Measurements from ENCODE around the gene FERMT3. TPM values are rescaled to one million over a fixed set of nuclear protein-coding genes. Genes with fewer than 3 reads are reported as not detected.
A peak's percentile ranks its signal among the peaks of the same experiment; 100 is the strongest.

FERMT3 gene
- total and polyA plus RNA-seq, 2 of the 8 experiments (the other 6 are each of a cell fraction or from before 2014, with no cell fraction given) = 1.4 to 3.7 TPM

DNA sequence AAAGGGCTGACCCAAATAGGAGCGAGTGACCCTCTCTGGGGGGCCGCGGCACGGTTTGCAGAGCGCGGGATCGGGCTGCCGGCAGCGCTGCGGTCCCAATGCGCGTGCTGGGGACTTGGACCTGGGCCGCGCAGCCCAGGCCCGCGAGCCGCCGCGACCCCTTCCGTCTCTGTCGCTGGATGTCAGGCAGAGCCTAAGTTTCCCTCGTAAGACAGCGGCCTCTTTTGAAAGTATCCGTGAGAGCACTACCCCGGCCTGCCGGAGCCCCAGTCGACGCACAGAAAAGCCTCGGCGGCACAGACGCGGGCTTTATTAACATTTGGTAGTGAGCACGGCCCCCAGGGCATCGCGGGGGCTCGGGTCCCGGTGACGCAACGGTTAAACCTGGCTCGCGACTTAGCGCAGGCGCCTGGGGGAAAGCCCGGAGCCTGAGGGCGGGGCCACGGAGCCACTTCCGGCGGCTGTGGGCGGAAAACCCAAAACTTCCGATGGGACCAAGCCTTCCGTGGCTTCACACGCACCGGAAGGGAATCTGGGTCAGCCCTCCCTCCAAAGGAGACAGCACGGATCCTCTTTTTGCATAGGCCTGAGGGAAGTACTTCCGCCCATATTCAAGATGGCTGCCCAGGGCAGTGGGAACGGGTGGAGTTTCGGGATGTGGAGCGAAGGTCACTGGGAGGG is 63.2 kb downstream of the FERMT3 start:
- H2BK15ac ChIP-seq (ENCODE audit: low read length) = peak overlapping the region; percentile 99; the same call in 1 of the 2 replicates
- no peaks in the 10 kb centered on the region for H3K9me3 ChIP-seq (ENCODE audit: insufficient read depth in 2 of 2, low read depth in 1 of 2, low read length in 1 of 2)
- H3K27me3 ChIP-seq (replicated peaks in 1 of 4; ENCODE audit: control insufficient read depth in 3 of 4, extremely low read depth in 1 of 4, insufficient read depth in 3 of 4, low read length in 3 of 4) = no peaks in the 10 kb centered on the region
- H3K4me1 ChIP-seq (replicated peaks in 1 of 4; ENCODE audit: control insufficient read depth in 3 of 4, insufficient read depth in 4 of 4, low read length in 3 of 4) = peaks cover 0 to 11% (median 5%) of the 10 kb centered on the region in 4 experiments; a peak in 5 of 7 replicates
- DNase-seq (ENCODE audit: low read depth in 1 of 2, low spot score in 2 of 2) (peak; percentile 95 to 98), FAIRE-seq (peak; percentile 71)
- H3K4me2 ChIP-seq (ENCODE audit: insufficient read depth in 1 of 2, low read depth in 2 of 2, low read length in 2 of 2) = peak overlapping the region; percentile 80 to 86
- peak overlapping the region; percentile 70 to 84 (median 82) for H3K4me3 ChIP-seq (ENCODE audit: extremely low read depth in 1 of 4, insufficient read depth in 2 of 4, low read depth in 3 of 4, low read length in 4 of 4)
- H3K36me3 ChIP-seq (ENCODE audit: control insufficient read depth in 2 of 4, insufficient read depth in 4 of 4, low read length in 3 of 4) = peaks cover 9 to 20% (median 12%) of the 10 kb centered on the region in 4 experiments
- no peaks in the 10 kb centered on the region; the same call in 1 of the 2 replicates for H3K79me1 ChIP-seq (ENCODE audit: low read depth, low read length)
- ChIA-PET CTCF (ENCODE audit: partially characterized antibody) (interaction anchor here (0.9 to 13.7 kb wide), 13 partner anchors 12 to 85 kb away, joined by 3 to 168 read pairs (median 6); partner anchors contain the start of genes BAD, CATSPERZ, ESRRA and PLCB3), POLR2A (ENCODE audit: partially characterized antibody) (interaction anchor here (0.5 to 11.9 kb wide), 28 partner anchors 13 to 1419 kb away, joined by 3 to 352 read pairs (median 6); partner anchors contain the start of genes BAD, ESRRA, FERMT3 and FKBP2)
- WGBS, 2 experiments (ENCODE audit: extremely low coverage in 1 of 2, insufficient coverage in 1 of 2, insufficient read length in 1 of 2, insufficient replicate concordance in 2 of 2, low coverage in 1 of 2, low lambda C conversion rate in 2 of 2, missing lambda C conversion rate in 1 of 2) = 0% methylated on average over 55 of the region's 58 CpGs; no CpG with 5 or more reads in 1 of the 2 experiments
- peak overlapping the region; percentile 96 for H2BK5ac ChIP-seq (ENCODE audit: low read depth, low read length)
- no peak overlapping the region for H3K14ac ChIP-seq (ENCODE audit: insufficient read length)
- no peak overlapping the region for H2AK5ac ChIP-seq (ENCODE audit: low read depth, low read length)
- H2BK12ac ChIP-seq (ENCODE audit: low read depth, low read length) = no peak overlapping the region
- no peak overlapping the region for H2AFZ ChIP-seq (ENCODE audit: low read length)
- H4K20me1 ChIP-seq (replicated peaks in 1 of 2; ENCODE audit: control insufficient read depth in 1 of 2, insufficient read depth in 2 of 2, low read length in 2 of 2) = peaks cover 0 to 2% of the 10 kb centered on the region in 2 experiments
- H2BK120ac ChIP-seq (replicated peaks; ENCODE audit: low read depth, low read length) = no peak overlapping the region
- H3K18ac ChIP-seq (ENCODE audit: extremely low read depth, low read length) = peak overlapping the region; percentile 52; the same call in 1 of the 2 replicates
- H4K8ac ChIP-seq (ENCODE audit: extremely low read depth, insufficient read depth, low read length) = peak overlapping the region; percentile 79
- no peak overlapping the region for H2BK20ac ChIP-seq (ENCODE audit: low read length)
- H3K79me2 ChIP-seq (ENCODE audit: control insufficient read depth in 1 of 2, insufficient read depth in 2 of 2, low read length in 2 of 2) = 0 out of 4 replicates have a peak, but pooled peaks cover 0 to 4% of the 10 kb centered on the region in 2 experiments
- peak overlapping the region; percentile 78 for H3K56ac ChIP-seq (replicated peaks; ENCODE audit: insufficient read length, low read depth, low read length)
- H3K23me2 ChIP-seq (ENCODE audit: low read depth, low read length) = peaks cover 4% of the 10 kb centered on the region
- H3K27ac ChIP-seq (ENCODE audit: low read depth, low read length) = peak overlapping the region; percentile 88
- no peak overlapping the region for H4K91ac ChIP-seq (replicated peaks; ENCODE audit: insufficient read length, low read length)
- peak overlapping the region; percentile 90 for H4K5ac ChIP-seq (ENCODE audit: insufficient read length, low read depth, low read length)
- no peak overlapping the region for H3K23ac ChIP-seq (ENCODE audit: insufficient read length)
- peak overlapping the region; percentile 28 to 88 (median 73); a peak in 6 of 7 replicates for H3K9ac ChIP-seq (replicated peaks in 1 of 4; ENCODE audit: extremely low read depth in 1 of 4, low read depth in 3 of 4, low read length in 3 of 4)
- H3K4ac ChIP-seq (replicated peaks; ENCODE audit: insufficient read length, low read depth, low read length) = no peak overlapping the region
- peak; percentile 91 for TF ChIP-seq CEBPB (IDR thresholded peaks at IDR 0.05; ENCODE audit: low read depth, low read length)
- no peak for TF ChIP-seq BCL11A (IDR thresholded peaks at IDR 0.05; ENCODE audit: low read depth in 2 of 2, low read length in 2 of 2)
- TF ChIP-seq NRF1 (IDR thresholded peaks at IDR 0.05; ENCODE audit: low read depth, low read length) = peak; percentile 59
- no peak for TF ChIP-seq POLR2AphosphoS5 (IDR thresholded peaks at IDR 0.05; ENCODE audit: low read depth, low read length)
- TF ChIP-seq, protein P1, sequence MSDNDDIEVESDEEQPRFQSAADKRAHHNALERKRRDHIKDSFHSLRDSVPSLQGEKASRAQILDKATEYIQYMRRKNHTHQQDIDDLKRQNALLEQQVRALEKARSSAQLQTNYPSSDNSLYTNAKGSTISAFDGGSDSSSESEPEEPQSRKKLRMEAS (IDR thresholded peaks at IDR 0.05) = 0 out of 2 replicates have a peak, but pooled peaks have one; percentile 17
- peak; percentile 82; the same call in 1 of the 2 replicates for TF ChIP-seq GTF2F1 (IDR thresholded peaks at IDR 0.05; ENCODE audit: borderline replicate concordance, low read depth, low read length)
- no peak for TF ChIP-seq SUZ12 (IDR thresholded peaks at IDR 0.05; ENCODE audit: low read length)
- TF ChIP-seq BRCA1 (IDR thresholded peaks at IDR 0.05; ENCODE audit: low read depth, low read length) = no peak; the same call in 1 of the 2 replicates
- no peak for TF ChIP-seq MAFK (IDR thresholded peaks at IDR 0.05; ENCODE audit: low read depth, low read length)
- peak; percentile 92 for TF ChIP-seq EGR1 (IDR thresholded peaks at IDR 0.05; ENCODE audit: borderline replicate concordance, low read depth, low read length)

All from H1 (cell line).